H1 (cell line): Measurements from ENCODE around the gene DNAJC17. TPM values are rescaled to one million over a fixed set of nuclear protein-coding genes. Genes with fewer than 3 reads are reported as not detected.

ENCODE experiments used
- CBX8 ChIP-seq: fragments of 300-800, 300-1000 bp; sonication (generic); IDR thresholded peaks from 2 replicates; pipeline ENCODE4 v1.7.1; 2016; ENCODE audit warnings: low read depth, low read length, borderline replicate concordance
- RBBP5 ChIP-seq: IDR thresholded peaks from 2 replicates; pipeline ENCODE4 v1.7.1; 2012; ENCODE audit warnings: low read depth, mild to moderate bottlenecking, inconsistent platforms, low read length, moderate library complexity, borderline replicate concordance
- polyA plus RNA-seq, 7 experiments: library from polyadenylated mRNA; depleted of rRNA in 3 of 7; stranded (reverse) in 5 of 7; unstranded in 2 of 7; fragments of >200 nt in 5 of 7; fragments of 200-250 nt in 2 of 7; gene quantifications; 1 replicate in 5 of 7; 2 replicates in 1 of 7; 4 replicates in 1 of 7; pipeline versions ENCODE4 v1.2.1 to v1.2.3, GENCODE V29; 2011 to 2013; ENCODE audit warnings: missing spikeins in 2 of 7, mixed read lengths in 2 of 7
- total RNA-seq: library from RNA; stranded (reverse); fragmentation: NEBNext Ultra II Directional; extraction: Animal tissue kit (Norgen Biotek cat#: 25700); gene quantifications from 2 replicates; pipeline ENCODE4 v1.2.1, GENCODE V29; 2021

The DNAJC17 gene
- total and polyA plus RNA-seq, 2 of the 8 experiments (the other 6 are each of a cell fraction or from before 2014, with no cell fraction given) = 39.5 to 45.4 TPM

DNA sequence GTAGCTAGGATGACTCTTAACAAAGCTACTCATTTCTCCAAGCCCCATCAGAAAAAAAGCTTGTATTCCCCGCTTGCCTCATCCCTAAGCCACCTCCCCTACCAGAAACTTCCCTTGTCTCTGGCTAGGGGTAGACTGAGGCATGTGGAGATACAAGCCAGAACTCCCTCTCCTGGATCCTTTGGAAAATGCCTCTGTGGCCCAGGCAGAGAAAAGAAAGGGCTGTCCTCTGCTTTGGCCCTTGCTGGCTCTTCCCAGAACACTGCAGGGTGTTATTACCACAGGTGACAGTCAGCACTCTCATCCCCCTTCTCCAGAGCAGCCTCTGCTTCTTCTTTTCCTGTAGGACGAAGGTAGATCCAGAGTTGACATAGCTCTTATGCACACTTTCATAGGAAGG is 67.4 kb downstream of the DNAJC17 start (continued):
- no peak for TF ChIP-seq CBX8
- TF ChIP-seq RBBP5 = no peak
- TF ChIP-seq, all 59 proteins: peak for 2
